HG02852 (cell line): ENCODE results near the gene MDC1.

Experiments used
- ATAC-seq: cut with Tn5 transposase; IDR thresholded peaks from one replicate; pipeline ENCODE4 v1.9.1; 2021; ENCODE audit warnings: mild to moderate bottlenecking, moderate library complexity; ENCODE audit not compliant: unreplicated experiment

The MDC1 gene

GRCh38 chr6:30747902-30748769 is 31.1 kb upstream of the MDC1 start:
- ATAC-seq: no peak

- no peak for ATAC-seq
Observed at GRCh38 chr6:30747300-30747687, 30.2 kb upstream of the MDC1 start.

- ATAC-seq: no peak
Observed at GRCh38 chr6:30744054-30744805, 27.1 kb upstream of the MDC1 start, which contains the start of gene IER3. Gene IER3, minus strand, starts transcription at chr6:30744547. Its CDS starts 29 bp downstream, at chr6:30744518.

GRCh38 chr6:30743099-30744053 is 26.3 kb upstream of the MDC1 start:
- ATAC-seq: peak; percentile 11

- peak; percentile 73 for ATAC-seq
Observed at GRCh38 chr6:30742316-30743098, 25.4 kb upstream of the MDC1 start, which contains the start of gene FLOT1. Gene FLOT1, minus strand, starts transcription at chr6:30742687. Its CDS starts 498 bp downstream, at chr6:30742189.

- no peak for ATAC-seq
Observed at GRCh38 chr6:30741789-30742315, 24.8 kb upstream of the MDC1 start.

- ATAC-seq: no peak
Observed at GRCh38 chr6:30741063-30741779, 24.1 kb upstream of the MDC1 start.

- no peak for ATAC-seq
Observed at GRCh38 chr6:30740540-30740870, 23.4 kb upstream of the MDC1 start.

GRCh38 chr6:30738532-30738931 is 21.5 kb upstream of the MDC1 start:
- ATAC-seq: no peak

GRCh38 chr6:30735668-30736314 is 18.7 kb upstream of the MDC1 start:
- ATAC-seq: no peak

- ATAC-seq: no peak
Observed at GRCh38 chr6:30732237-30732943, 15.3 kb upstream of the MDC1 start.

GRCh38 chr6:30730601-30731435 is 13.7 kb upstream of the MDC1 start:
- ATAC-seq: peak; percentile 61

- no peak for ATAC-seq
Observed at GRCh38 chr6:30727920-30728553, 11.0 kb upstream of the MDC1 start.

- no peak for ATAC-seq
Observed at GRCh38 chr6:30726506-30727413, 9.7 kb upstream of the MDC1 start.

- no peak for ATAC-seq
Observed at GRCh38 chr6:30725713-30726505, 8.8 kb upstream of the MDC1 start.
